Stimulated activated naive CD8-positive, alpha-beta T cell treated with anti-CD3 and anti-CD28 coated beads, Interleukin-15, amount 100 ng/mL, for 72 hours (primary cell): ENCODE data around the gene C2CD4C.
"Not testable (repeated sequence)": the region's sequence is repeated elsewhere in the genome, so short reads cannot be mapped to it uniquely, and the experiment has no call there.

Experiments used
- ATAC-seq: fragments of 150-1000 bp; cut with Tn5 transposase; 2 replicates; pipeline ENCODE4 v1.10.0; 2021; ENCODE audit warnings: mild to moderate bottlenecking, moderate library complexity
- DNase-seq, 2 donors: peaks; one replicate each; pipeline ENCODE4 v3.0.0; 2021 to 2022
- H3K27ac Mint-ChIP-seq, 2 donors: one replicate each; pipeline ENCODE4 v1.8.0; 2022; ENCODE audit warnings: mild to moderate bottlenecking in 2 of 2, mixed read lengths in 2 of 2, moderate library complexity in 2 of 2
- H3K27me3 Mint-ChIP-seq: one replicate; pipeline ENCODE4 v1.8.0; 2022; ENCODE audit warnings: mixed read lengths
- H3K4me1 Mint-ChIP-seq: one replicate; pipeline ENCODE4 v1.8.0; 2022; ENCODE audit warnings: mild to moderate bottlenecking, mixed read lengths
- H3K4me3 Mint-ChIP-seq, 2 donors: one replicate each; pipeline ENCODE4 v1.8.0; 2022; ENCODE audit warnings: mild to moderate bottlenecking in 2 of 2, mixed read lengths in 2 of 2, moderate library complexity in 1 of 2
- H3K9me3 Mint-ChIP-seq, 2 donors: one replicate each; pipeline ENCODE4 v1.8.0; 2022; ENCODE audit warnings: mixed read lengths in 2 of 2

The C2CD4C gene

GRCh38 chr19:408902-409515 lies at the start of gene C2CD4C:
Gene C2CD4C (minus strand): TSS chr19:409147. CDS start chr19:408361, 786 bp downstream.
- DNase-seq (no peak), ATAC-seq (peak; percentile 39)
- H3K27ac Mint-ChIP-seq = peak within 1 kb of the TSS; percentile 19 to 76
- peaks cover 33% of the 10 kb centered on the region for H3K27me3 Mint-ChIP-seq
- H3K9me3 Mint-ChIP-seq = no peaks in the 10 kb centered on the region
- peaks cover 18% of the 10 kb centered on the region for H3K4me1 Mint-ChIP-seq
- peak within 1 kb of the TSS; percentile 74 to 84 for H3K4me3 Mint-ChIP-seq

GRCh38 chr19:458091-459042 lies 49.4 kb upstream of the C2CD4C start:
- H3K4me3 Mint-ChIP-seq = no peak overlapping the region
- H3K27ac Mint-ChIP-seq = no peak overlapping the region
- H3K27me3 Mint-ChIP-seq = peaks cover 28% of the 10 kb centered on the region
- ATAC-seq (no peak), DNase-seq (no peak)
- no peaks in the 10 kb centered on the region for H3K9me3 Mint-ChIP-seq
- peaks cover 6% of the 10 kb centered on the region for H3K4me1 Mint-ChIP-seq

- no peak overlapping the region for H3K27ac Mint-ChIP-seq
- ATAC-seq (no peak), DNase-seq (no peak)
- no peak overlapping the region for H3K4me3 Mint-ChIP-seq
- no peaks in the 10 kb centered on the region for H3K9me3 Mint-ChIP-seq
- peaks cover 6% of the 10 kb centered on the region for H3K4me1 Mint-ChIP-seq
- H3K27me3 Mint-ChIP-seq = peaks cover 22% of the 10 kb centered on the region
Observed at GRCh38 chr19:457636-458035, 48.7 kb upstream of the C2CD4C start.

- Mint-ChIP-seq H3K27me3 (peaks cover 12% of the 10 kb centered on the region), H3K4me3 (no peak overlapping the region), H3K27ac (peak overlapping the region in 1 of 2 donors; percentile 79), H3K4me1 (peaks cover 3% of the 10 kb centered on the region), H3K9me3 (no peaks in the 10 kb centered on the region)
- no peak for ATAC-seq
- DNase-seq = no peak
Observed at GRCh38 chr19:456547-457110, 47.7 kb upstream of the C2CD4C start.

GRCh38 chr19:455851-456546 lies 47.1 kb upstream of the C2CD4C start:
- no peaks in the 10 kb centered on the region for H3K4me1 Mint-ChIP-seq
- peaks cover 7% of the 10 kb centered on the region for H3K27me3 Mint-ChIP-seq
- H3K4me3 Mint-ChIP-seq = no peak overlapping the region
- no peak for ATAC-seq
- no peak for DNase-seq
- no peaks in the 10 kb centered on the region for H3K9me3 Mint-ChIP-seq
- H3K27ac Mint-ChIP-seq = no peak overlapping the region

- H3K4me3 Mint-ChIP-seq = no peak overlapping the region
- H3K27ac Mint-ChIP-seq = no peak overlapping the region
- H3K4me1 Mint-ChIP-seq = no peaks in the 10 kb centered on the region
- peaks cover 7% of the 10 kb centered on the region for H3K27me3 Mint-ChIP-seq
- peaks cover 6 to 8% of the 10 kb centered on the region in 2 donors for H3K9me3 Mint-ChIP-seq
- no peak for DNase-seq
- no peak for ATAC-seq
Observed at GRCh38 chr19:455031-455705, 46.2 kb upstream of the C2CD4C start.

GRCh38 chr19:453606-454005 lies 44.7 kb upstream of the C2CD4C start:
- no peak for ATAC-seq
- no peak for DNase-seq
- peaks cover 2% of the 10 kb centered on the region for H3K27me3 Mint-ChIP-seq
- no peaks in the 10 kb centered on the region for H3K4me1 Mint-ChIP-seq
- H3K9me3 Mint-ChIP-seq = peaks cover 6 to 8% of the 10 kb centered on the region in 2 donors
- no peak overlapping the region for H3K4me3 Mint-ChIP-seq
- H3K27ac Mint-ChIP-seq = no peak overlapping the region

- Mint-ChIP-seq H3K4me3 (no peak overlapping the region), H3K4me1 (no peaks in the 10 kb centered on the region), H3K9me3 (peaks cover 6 to 8% of the 10 kb centered on the region in 2 donors), H3K27me3 (peaks cover 6% of the 10 kb centered on the region), H3K27ac (no peak overlapping the region)
- no peak for ATAC-seq
- DNase-seq = no peak
Observed at GRCh38 chr19:452829-453228, 43.9 kb upstream of the C2CD4C start.

- ATAC-seq, H3K4me3 Mint-ChIP-seq, H3K9me3 Mint-ChIP-seq, H3K4me1 Mint-ChIP-seq, H3K27ac Mint-ChIP-seq, DNase-seq, H3K27me3 Mint-ChIP-seq: not testable (repeated sequence)
Observed at GRCh38 chr19:450912-451481, 42.0 kb upstream of the C2CD4C start.

GRCh38 chr19:449916-450315 lies 41.0 kb upstream of the C2CD4C start:
- Mint-ChIP-seq H3K27me3 (peaks cover 6% of the 10 kb centered on the region), H3K4me3 (no peak overlapping the region), H3K4me1 (no peaks in the 10 kb centered on the region), H3K9me3 (peaks cover 6 to 8% of the 10 kb centered on the region in 2 donors), H3K27ac (no peak overlapping the region)
- ATAC-seq (no peak), DNase-seq (no peak)

- Mint-ChIP-seq H3K4me3 (no peak overlapping the region), H3K9me3 (peaks cover 6 to 8% of the 10 kb centered on the region in 2 donors), H3K27me3 (peaks cover 6% of the 10 kb centered on the region), H3K4me1 (no peaks in the 10 kb centered on the region), H3K27ac (no peak overlapping the region)
- ATAC-seq = no peak
- DNase-seq = no peak
Observed at GRCh38 chr19:447816-448560, 39.0 kb upstream of the C2CD4C start.

GRCh38 chr19:447064-447426 lies 38.1 kb upstream of the C2CD4C start:
- DNase-seq (no peak), ATAC-seq (no peak)
- no peak overlapping the region for H3K4me3 Mint-ChIP-seq
- peaks cover 9% of the 10 kb centered on the region for H3K27me3 Mint-ChIP-seq
- H3K27ac Mint-ChIP-seq = no peak overlapping the region
- H3K9me3 Mint-ChIP-seq = peaks cover 7 to 12% of the 10 kb centered on the region in 2 donors
- H3K4me1 Mint-ChIP-seq = no peaks in the 10 kb centered on the region

GRCh38 chr19:444677-445210 lies 35.8 kb upstream of the C2CD4C start:
- DNase-seq (no peak), ATAC-seq (no peak)
- Mint-ChIP-seq H3K9me3 (peaks cover 6 to 10% of the 10 kb centered on the region in 2 donors), H3K4me3 (no peak overlapping the region), H3K27me3 (peaks cover 32% of the 10 kb centered on the region), H3K27ac (no peak overlapping the region), H3K4me1 (peaks cover 5% of the 10 kb centered on the region)

- Mint-ChIP-seq H3K9me3 (peaks cover 6 to 10% of the 10 kb centered on the region in 2 donors), H3K27ac (no peak overlapping the region), H3K27me3 (peaks cover 31% of the 10 kb centered on the region), H3K4me1 (peaks cover 5% of the 10 kb centered on the region), H3K4me3 (no peak overlapping the region)
- ATAC-seq (no peak), DNase-seq (no peak)
Observed at GRCh38 chr19:443005-443404, 34.1 kb upstream of the C2CD4C start.
